GM23248 (cell line): Measurements from ENCODE around the gene KCNJ6.

Source experiments
- EZH2 ChIP-seq: fragments of 200-600 bp; sonication (generic); IDR thresholded peaks from 2 replicates; pipeline ENCODE4 v1.6.1; 2018; ENCODE audit warnings: antibody characterized with exemption, mild to moderate bottlenecking; ENCODE audit not compliant: insufficient read depth, poor library complexity, severe bottlenecking
- EZH2phosphoT487 ChIP-seq: fragments of 200-600 bp; sonication (generic); IDR thresholded peaks from 2 replicates; pipeline ENCODE4 v1.6.1; 2018; ENCODE audit warnings: antibody characterized with exemption, moderate library complexity, mild to moderate bottlenecking, low read depth; ENCODE audit not compliant: insufficient read depth

GRCh38 chr21:37677006-37677405, 239.3 kb downstream of the KCNJ6 start:
- TF ChIP-seq EZH2phosphoT487 (no peak), EZH2 (no peak)
